EL (cell line): ENCODE measurements around the gene PTK6.

Source experiments
- DNase-seq: peaks from one replicate; pipeline ENCODE4 v3.0.0-alpha.2; 2016

Gene PTK6

GRCh38 chr20:63503524-63503923, 33.7 kb downstream of the PTK6 start:
- no peak for DNase-seq

GRCh38 chr20:63502671-63503172, 34.5 kb downstream of the PTK6 start:
- no peak for DNase-seq

GRCh38 chr20:63501818-63502670, 35.1 kb downstream of the PTK6 start:
- DNase-seq = no peak

- no peak for DNase-seq
Observed at GRCh38 chr20:63500902-63501817, 36.0 kb downstream of the PTK6 start.

- no peak for DNase-seq
Observed at GRCh38 chr20:63500151-63500901, 36.9 kb downstream of the PTK6 start.

- DNase-seq = no peak
Observed at GRCh38 chr20:63499338-63499969, 37.7 kb downstream of the PTK6 start.

GRCh38 chr20:63498960-63499337, 38.2 kb downstream of the PTK6 start, which contains the start of gene EEF1A2:
TSS of gene EEF1A2 (minus strand) at chr20:63499083. CDS start at chr20:63497763, 1,320 bp downstream.
- DNase-seq = no peak

- DNase-seq = peak; percentile 71
Observed at GRCh38 chr20:63497946-63498935, 38.9 kb downstream of the PTK6 start.

GRCh38 chr20:63497138-63497945, 39.8 kb downstream of the PTK6 start:
- no peak for DNase-seq

- no peak for DNase-seq
Observed at GRCh38 chr20:63496596-63497120, 40.5 kb downstream of the PTK6 start.

- peak; percentile 51 for DNase-seq
Observed at GRCh38 chr20:63495741-63496595, 41.2 kb downstream of the PTK6 start.

GRCh38 chr20:63495167-63495720, 41.9 kb downstream of the PTK6 start:
- DNase-seq = no peak

- DNase-seq = no peak
Observed at GRCh38 chr20:63494420-63495166, 42.6 kb downstream of the PTK6 start.

- no peak for DNase-seq
Observed at GRCh38 chr20:63494084-63494419, 43.1 kb downstream of the PTK6 start.

- no peak for DNase-seq
Observed at GRCh38 chr20:63493563-63494020, 43.6 kb downstream of the PTK6 start.

GRCh38 chr20:63492982-63493381, 44.2 kb downstream of the PTK6 start:
- no peak for DNase-seq

- DNase-seq = no peak
Observed at GRCh38 chr20:63492518-63492917, 44.7 kb downstream of the PTK6 start.
